K562 (cell line): ENCODE results near the gene MICAL2. TPM values are rescaled to one million over a fixed set of nuclear protein-coding genes. Genes with fewer than 3 reads are reported as not detected.

ENCODE experiments used
- CBFB ChIP-seq: sonication (generic); formaldehyde crosslinking; IDR thresholded peaks from 2 replicates; pipeline ENCODE4 v1.4.0; 2020; ENCODE audit warnings: mild to moderate bottlenecking, missing genetic modification reagents
- DLX4 ChIP-seq: fragments of 250-450 bp; sonication (Bioruptor Pico); IDR thresholded peaks from 2 replicates; pipeline ENCODE4 v1.6.1; 2021; ENCODE audit warnings: mild to moderate bottlenecking
- HDGF ChIP-seq: fragments of 450-650 bp; IDR thresholded peaks from 2 replicates; pipeline ENCODE4 v1.6.1; 2016
- KHSRP ChIP-seq: fragments of 450-650 bp; IDR thresholded peaks from 2 replicates; pipeline ENCODE4 v1.6.1; 2017
- MBD1 ChIP-seq: fragments of 250-450 bp; sonication (Bioruptor Pico); IDR thresholded peaks from 2 replicates; pipeline ENCODE4 v1.8.0; 2022; ENCODE audit warnings: inconsistent platforms
- MIER1 ChIP-seq: fragments of 450-650 bp; IDR thresholded peaks from 2 replicates; pipeline ENCODE4 v1.6.1; 2016; ENCODE audit warnings: antibody characterized with exemption, mild to moderate bottlenecking, low read depth
- SIX5 ChIP-seq, 2 experiments: IDR thresholded peaks; 2 replicates each; pipeline ENCODE4 v1.6.1; 2011; ENCODE audit warnings: low read length in 2 of 2, borderline replicate concordance in 1 of 2, low read depth in 1 of 2, mild to moderate bottlenecking in 1 of 2, moderate library complexity in 1 of 2; ENCODE audit not compliant: insufficient read depth in 1 of 2
- SNIP1 ChIP-seq: fragments of 450-650 bp; IDR thresholded peaks from 2 replicates; pipeline ENCODE4 v1.7.1; 2017; ENCODE audit warnings: low read depth, mild to moderate bottlenecking
- TAF7 ChIP-seq: fragments of 450-650 bp; IDR thresholded peaks from 2 replicates; pipeline ENCODE4 v1.6.1; 2016; ENCODE audit warnings: missing genetic modification characterization, missing compliant biosample characterization
- ZNF318 ChIP-seq, 2 experiments: fragments of 450-650 bp; IDR thresholded peaks; 2 replicates each; pipeline ENCODE4 v1.6.1; 2016; ENCODE audit warnings: mild to moderate bottlenecking in 2 of 2, borderline replicate concordance in 1 of 2, low read depth in 1 of 2, moderate library complexity in 1 of 2
- ZNF785 ChIP-seq: fragments of 250-450 bp; sonication (Bioruptor Pico); IDR thresholded peaks from 2 replicates; pipeline ENCODE4 v1.4.0; 2020; ENCODE audit warnings: mild to moderate bottlenecking
- polyA plus RNA-seq, 8 experiments: library from polyadenylated mRNA; depleted of rRNA in 4 of 8; stranded (reverse) in 5 of 8; unstranded in 3 of 8; fragments of >200 nt; fragmentation: Nextera tagmentation in 2 of 8; fragmentation: Illumina TruSeq in 1 of 8; extraction: Ambion mirVana in 2 of 8; extraction: Trizol in 1 of 8; gene quantifications; 2 replicates each; pipeline versions ENCODE4 v1.2.1 to v1.2.3, GENCODE V29; 2011 to 2014; ENCODE audit warnings: inconsistent platforms in 1 of 8, missing spikeins in 1 of 8
- total RNA-seq, 7 experiments: library from RNA; depleted of rRNA in 6 of 7; stranded (reverse); fragments of >200 nt in 6 of 7; fragmentation: Illumina TruSeq in 2 of 7; extraction: Trizol in 2 of 7; gene quantifications; 2 replicates each; pipeline versions ENCODE4 v1.2.1 to v1.2.3, GENCODE V29; 2011 to 2021; ENCODE audit warnings: low replicate concordance in 1 of 7

MICAL2 gene
- total and polyA plus RNA-seq, 9 of the 15 experiments (the other 6 are each of a cell fraction or from before 2014, with no cell fraction given): 4.7 to 64.2 (median 33.6) TPM

- TF ChIP-seq ZNF318 (IDR thresholded peaks at IDR 0.05; ENCODE audit: borderline replicate concordance in 1 of 2, low read depth in 1 of 2) (no peak), MBD1 (no peak), HDGF (no peak), ZNF785 (CRISPR knock-in tag) (no peak), SIX5 (IDR thresholded peaks at IDR 0.05; ENCODE audit: borderline replicate concordance in 1 of 2, insufficient read depth in 1 of 2, low read depth in 1 of 2, low read length in 2 of 2) (no peak), TAF7 (tag) (no peak), SNIP1 (no peak), KHSRP (no peak), CBFB (no peak), DLX4 (no peak), MIER1 (no peak)
- TF ChIP-seq, all 486 proteins: peak for 0
Observed at GRCh38 chr11:12070446-12071267, 39.7 kb upstream of the MICAL2 start (continued).
